DND-41 (cell line): ENCODE data around the gene IFIH1.

Source experiments
- ATAC-seq: fragments of 200-7000 bp; cut with Tn5 transposase; 3 replicates; pipeline ENCODE4 v1.9.1; 2021; ENCODE audit warnings: low read depth; ENCODE audit not compliant: insufficient read depth
- DNase-seq: peaks from one replicate; pipeline ENCODE4 v3.0.0-alpha.2; 2020
- H2AFZ ChIP-seq: 2 replicates; pipeline ENCODE4 v1.6.0; 2012; ENCODE audit warnings: low read depth, low read length
- H3K27ac ChIP-seq: 2 replicates; pipeline ENCODE4 v1.5.1; 2012; ENCODE audit warnings: low read length, inconsistent platforms
- H3K27me3 ChIP-seq: fragments of 200-600 bp; sonication (generic); 2 replicates; pipeline ENCODE4 v1.6.0; 2012; ENCODE audit warnings: low read length, mild to moderate bottlenecking, inconsistent platforms; ENCODE audit not compliant: insufficient read depth, poor library complexity
- H3K36me3 ChIP-seq: 2 replicates; pipeline ENCODE4 v1.5.1; 2012; ENCODE audit warnings: low read length, inconsistent platforms; ENCODE audit not compliant: insufficient read depth
- H3K4me1 ChIP-seq: 2 replicates; pipeline ENCODE4 v1.5.1; 2012; ENCODE audit warnings: mild to moderate bottlenecking, low read length; ENCODE audit not compliant: insufficient read depth
- H3K4me2 ChIP-seq: 2 replicates; pipeline ENCODE4 v1.6.0; 2012; ENCODE audit warnings: mild to moderate bottlenecking, moderate library complexity, low read length, inconsistent platforms; ENCODE audit not compliant: insufficient read depth
- H3K4me3 ChIP-seq, 2 experiments: fragments of 200-600 bp in 1 of 2; shearing (Covaris generic) in 1 of 2; 2 replicates each; pipeline ENCODE4 v1.5.1; 2012 to 2016; ENCODE audit warnings: inconsistent platforms in 2 of 2, low read length in 2 of 2, mild to moderate bottlenecking in 2 of 2, low read depth in 1 of 2, moderate library complexity in 1 of 2
- H3K79me2 ChIP-seq: 2 replicates; pipeline ENCODE4 v1.6.0; 2012; ENCODE audit warnings: low read length, inconsistent platforms; ENCODE audit not compliant: insufficient read depth
- H3K9ac ChIP-seq: 2 replicates; pipeline ENCODE4 v1.6.0; 2012; ENCODE audit warnings: low read depth, mild to moderate bottlenecking, inconsistent platforms, low read length, moderate library complexity
- H3K9me3 ChIP-seq: 2 replicates; pipeline ENCODE4 v1.5.1; 2012; ENCODE audit warnings: low read length, moderate library complexity, mild to moderate bottlenecking, inconsistent platforms; ENCODE audit not compliant: insufficient read depth, severe bottlenecking
- H4K20me1 ChIP-seq: 2 replicates; pipeline ENCODE4 v1.6.0; 2012; ENCODE audit warnings: low read length; ENCODE audit not compliant: insufficient read depth
- CTCF ChIP-seq: IDR thresholded peaks from 2 replicates; pipeline ENCODE4 v1.5.1; 2012; ENCODE audit warnings: borderline replicate concordance, low read length, moderate library complexity, mild to moderate bottlenecking; ENCODE audit not compliant: poor library complexity, severe bottlenecking; ENCODE audit errors: extremely low read depth
- EZH2 ChIP-seq: IDR thresholded peaks from 3 replicates; pipeline ENCODE4 v1.6.1; 2012; ENCODE audit warnings: borderline replicate concordance, low read depth, mild to moderate bottlenecking, moderate library complexity, low read length, inconsistent platforms; ENCODE audit not compliant: severe bottlenecking

Gene IFIH1

GRCh38 chr2:162220368-162220767 lies 98.1 kb downstream of the IFIH1 start:
- Histone ChIP-seq H3K9me3 (no peaks in the 10 kb centered on the region), H3K9ac (no peak overlapping the region), H3K4me3 (no peak overlapping the region), H4K20me1 (no peaks in the 10 kb centered on the region), H3K4me1 (no peaks in the 10 kb centered on the region), H3K27me3 (peaks cover 7% of the 10 kb centered on the region), H3K4me2 (no peak overlapping the region), H3K79me2 (no peaks in the 10 kb centered on the region), H3K36me3 (no peaks in the 10 kb centered on the region), H3K27ac (no peak overlapping the region), H2AFZ (no peak overlapping the region)
- TF ChIP-seq EZH2, result no peak
- no peak for TF ChIP-seq CTCF
- DNase-seq, result no peak
- no peak for ATAC-seq

GRCh38 chr2:162219426-162219825 lies 99.1 kb downstream of the IFIH1 start:
- Histone ChIP-seq H3K4me3 (no peak overlapping the region), H3K36me3 (no peaks in the 10 kb centered on the region), H2AFZ (no peak overlapping the region), H3K9ac (no peak overlapping the region), H3K27ac (no peak overlapping the region), H4K20me1 (no peaks in the 10 kb centered on the region), H3K9me3 (no peaks in the 10 kb centered on the region), H3K4me1 (no peaks in the 10 kb centered on the region), H3K27me3 (peaks cover 5% of the 10 kb centered on the region), H3K79me2 (no peaks in the 10 kb centered on the region), H3K4me2 (no peak overlapping the region)
- ATAC-seq (no peak), DNase-seq (no peak)
- no peak for TF ChIP-seq EZH2
- no peak for TF ChIP-seq CTCF

- ATAC-seq (no peak), DNase-seq (no peak)
- no peaks in the 10 kb centered on the region for H4K20me1 ChIP-seq
- no peak overlapping the region for H2AFZ ChIP-seq
- no peak overlapping the region for H3K4me2 ChIP-seq
- TF ChIP-seq CTCF (no peak), EZH2 (no peak)
- H3K27ac ChIP-seq, result no peak overlapping the region
- peaks cover 3% of the 10 kb centered on the region for H3K27me3 ChIP-seq
- no peak overlapping the region for H3K9ac ChIP-seq
- H3K4me3 ChIP-seq, result no peak overlapping the region
- no peaks in the 10 kb centered on the region for H3K4me1 ChIP-seq
- H3K79me2 ChIP-seq, result no peaks in the 10 kb centered on the region
- no peaks in the 10 kb centered on the region for H3K9me3 ChIP-seq
- no peaks in the 10 kb centered on the region for H3K36me3 ChIP-seq
Observed at GRCh38 chr2:162217598-162217997, 100.9 kb downstream of the IFIH1 start.
